ENCODE data around the gene SOCS7. TPM values are rescaled to one million over a fixed set of nuclear protein-coding genes. Genes with fewer than 3 reads are reported as not detected.

Gene SOCS7
- total RNA-seq, 1 donor from 2014 or later: 10.3 TPM

- H3K27me3 ChIP-seq: no peaks in the 10 kb centered on the region
- TF ChIP-seq, protein P1, sequence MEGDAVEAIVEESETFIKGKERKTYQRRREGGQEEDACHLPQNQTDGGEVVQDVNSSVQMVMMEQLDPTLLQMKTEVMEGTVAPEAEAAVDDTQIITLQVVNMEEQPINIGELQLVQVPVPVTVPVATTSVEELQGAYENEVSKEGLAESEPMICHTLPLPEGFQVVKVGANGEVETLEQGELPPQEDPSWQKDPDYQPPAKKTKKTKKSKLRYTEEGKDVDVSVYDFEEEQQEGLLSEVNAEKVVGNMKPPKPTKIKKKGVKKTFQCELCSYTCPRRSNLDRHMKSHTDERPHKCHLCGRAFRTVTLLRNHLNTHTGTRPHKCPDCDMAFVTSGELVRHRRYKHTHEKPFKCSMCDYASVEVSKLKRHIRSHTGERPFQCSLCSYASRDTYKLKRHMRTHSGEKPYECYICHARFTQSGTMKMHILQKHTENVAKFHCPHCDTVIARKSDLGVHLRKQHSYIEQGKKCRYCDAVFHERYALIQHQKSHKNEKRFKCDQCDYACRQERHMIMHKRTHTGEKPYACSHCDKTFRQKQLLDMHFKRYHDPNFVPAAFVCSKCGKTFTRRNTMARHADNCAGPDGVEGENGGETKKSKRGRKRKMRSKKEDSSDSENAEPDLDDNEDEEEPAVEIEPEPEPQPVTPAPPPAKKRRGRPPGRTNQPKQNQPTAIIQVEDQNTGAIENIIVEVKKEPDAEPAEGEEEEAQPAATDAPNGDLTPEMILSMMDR (IDR thresholded peaks at IDR 0.05): no peak
- H3K4me3 ChIP-seq: no peak overlapping the region
- H3K36me3 ChIP-seq: no peaks in the 10 kb centered on the region
- H3K27ac ChIP-seq: no peak overlapping the region
- no peaks in the 10 kb centered on the region for H3K4me1 ChIP-seq
- H3K9me3 ChIP-seq: no peaks in the 10 kb centered on the region
- DNase-seq (ENCODE audit: low spot score in 2 of 2): no peak
- intact Hi-C loops (cut with DNase I): no loop called here
Measured at GRCh38 chr17:38332735-38333134, 18.9 kb upstream of the SOCS7 start.

- H3K9me3 ChIP-seq: no peaks in the 10 kb centered on the region
- H3K27ac ChIP-seq: no peak overlapping the region
- no peaks in the 10 kb centered on the region for H3K27me3 ChIP-seq
- TF ChIP-seq, protein P1 (IDR thresholded peaks at IDR 0.05): peak in 1 of 3 experiments; percentile 10
- H3K4me3 ChIP-seq: no peak overlapping the region
- no peaks in the 10 kb centered on the region for H3K36me3 ChIP-seq
- intact Hi-C loops (cut with DNase I): no loop called here
- DNase-seq (ENCODE audit: low spot score in 2 of 2): no peak
- H3K4me1 ChIP-seq: no peaks in the 10 kb centered on the region
Measured at GRCh38 chr17:38333635-38334295, 17.9 kb upstream of the SOCS7 start.

DNA sequence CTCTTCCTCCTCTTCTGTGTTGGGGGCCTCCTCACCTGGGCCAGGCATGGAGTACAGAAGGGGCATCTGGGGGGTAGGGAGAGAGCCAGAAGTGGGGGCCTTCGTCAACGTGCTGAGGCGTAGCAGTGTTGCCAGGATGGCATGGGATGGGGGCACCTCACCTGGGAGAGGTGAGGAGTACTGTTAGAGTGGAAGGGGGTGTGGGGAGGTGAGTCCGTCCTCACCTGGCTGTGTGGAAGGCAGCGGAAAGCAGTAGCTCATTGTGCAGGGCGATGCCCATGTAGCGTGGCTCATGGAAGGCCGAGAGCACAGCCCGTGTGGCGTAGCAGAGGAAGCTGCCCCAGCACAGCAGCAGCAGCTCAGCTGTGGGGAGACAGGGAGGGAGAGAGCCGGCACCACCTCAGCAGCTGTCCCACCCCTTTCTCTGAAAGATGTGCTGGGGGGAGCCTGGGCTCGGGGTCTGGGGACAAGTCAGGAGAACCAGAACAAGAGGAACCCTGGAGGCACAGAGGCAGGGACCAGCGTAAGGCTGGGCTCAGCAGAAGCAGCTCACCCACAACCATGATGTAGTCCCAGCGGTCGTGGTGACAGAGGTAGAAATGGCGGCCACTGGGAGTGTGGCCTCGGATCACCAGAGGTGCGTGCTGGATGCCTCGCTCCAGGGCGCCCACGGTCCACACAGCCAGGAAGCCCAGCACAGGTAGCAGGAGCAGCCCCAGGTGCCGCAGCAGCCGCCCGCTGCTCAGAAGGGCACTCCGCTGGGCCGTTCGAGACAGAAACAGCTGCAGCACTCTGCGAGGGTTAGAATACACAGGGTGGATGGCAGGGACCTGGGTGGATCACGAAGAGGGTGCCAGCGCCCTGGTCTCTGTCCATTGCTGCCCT is 16.9 kb upstream of the SOCS7 start:
- intact Hi-C loops (cut with DNase I): no loop called here
- Histone ChIP-seq H3K36me3 (no peaks in the 10 kb centered on the region), H3K27ac (no peak overlapping the region), H3K4me3 (no peak overlapping the region), H3K27me3 (no peaks in the 10 kb centered on the region), H3K4me1 (no peaks in the 10 kb centered on the region), H3K9me3 (no peaks in the 10 kb centered on the region)
- DNase-seq (ENCODE audit: low spot score in 2 of 2): no peak
- TF ChIP-seq, protein P1 (IDR thresholded peaks at IDR 0.05): no peak

DNA sequence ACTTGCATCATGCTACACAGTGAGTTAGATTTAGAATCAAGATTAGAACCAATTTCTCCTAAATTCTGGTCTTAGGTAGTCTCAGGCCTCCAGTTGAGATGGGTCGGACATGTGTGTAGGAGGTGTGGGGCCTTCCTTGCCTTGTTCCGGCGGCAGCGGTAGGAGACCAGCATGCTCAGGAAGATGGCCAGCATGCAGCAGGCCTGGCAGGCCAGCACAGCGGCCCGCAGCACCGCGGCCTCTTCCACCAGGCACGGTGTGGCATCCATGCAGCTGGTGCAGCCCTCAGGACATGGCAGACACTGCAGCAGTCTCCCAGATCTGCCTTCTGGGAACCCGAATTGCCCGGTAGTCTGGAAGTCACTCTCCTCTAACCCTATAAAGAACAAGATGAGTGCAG is 14.8 kb upstream of the SOCS7 start:
- intact Hi-C loops (cut with DNase I): no loop called here
- Histone ChIP-seq H3K9me3 (no peaks in the 10 kb centered on the region), H3K4me3 (no peak overlapping the region), H3K27me3 (no peaks in the 10 kb centered on the region), H3K36me3 (no peaks in the 10 kb centered on the region), H3K4me1 (no peaks in the 10 kb centered on the region), H3K27ac (no peak overlapping the region)
- TF ChIP-seq, protein P1 (IDR thresholded peaks at IDR 0.05): no peak
- DNase-seq (ENCODE audit: low spot score in 2 of 2): no peak

- no peak for DNase-seq (ENCODE audit: low spot score in 2 of 2)
- Histone ChIP-seq H3K4me1 (no peaks in the 10 kb centered on the region), H3K27ac (no peak overlapping the region), H3K9me3 (no peaks in the 10 kb centered on the region), H3K27me3 (no peaks in the 10 kb centered on the region), H3K36me3 (no peaks in the 10 kb centered on the region), H3K4me3 (no peak overlapping the region)
- intact Hi-C loops (cut with DNase I): no loop called here
- TF ChIP-seq, protein P1 (IDR thresholded peaks at IDR 0.05): no peak
Measured at GRCh38 chr17:38338053-38338452, 13.6 kb upstream of the SOCS7 start.

Data from ascending aorta (tissue), 2 donors.